ENCODE data around the gene ALKBH5.

DNA sequence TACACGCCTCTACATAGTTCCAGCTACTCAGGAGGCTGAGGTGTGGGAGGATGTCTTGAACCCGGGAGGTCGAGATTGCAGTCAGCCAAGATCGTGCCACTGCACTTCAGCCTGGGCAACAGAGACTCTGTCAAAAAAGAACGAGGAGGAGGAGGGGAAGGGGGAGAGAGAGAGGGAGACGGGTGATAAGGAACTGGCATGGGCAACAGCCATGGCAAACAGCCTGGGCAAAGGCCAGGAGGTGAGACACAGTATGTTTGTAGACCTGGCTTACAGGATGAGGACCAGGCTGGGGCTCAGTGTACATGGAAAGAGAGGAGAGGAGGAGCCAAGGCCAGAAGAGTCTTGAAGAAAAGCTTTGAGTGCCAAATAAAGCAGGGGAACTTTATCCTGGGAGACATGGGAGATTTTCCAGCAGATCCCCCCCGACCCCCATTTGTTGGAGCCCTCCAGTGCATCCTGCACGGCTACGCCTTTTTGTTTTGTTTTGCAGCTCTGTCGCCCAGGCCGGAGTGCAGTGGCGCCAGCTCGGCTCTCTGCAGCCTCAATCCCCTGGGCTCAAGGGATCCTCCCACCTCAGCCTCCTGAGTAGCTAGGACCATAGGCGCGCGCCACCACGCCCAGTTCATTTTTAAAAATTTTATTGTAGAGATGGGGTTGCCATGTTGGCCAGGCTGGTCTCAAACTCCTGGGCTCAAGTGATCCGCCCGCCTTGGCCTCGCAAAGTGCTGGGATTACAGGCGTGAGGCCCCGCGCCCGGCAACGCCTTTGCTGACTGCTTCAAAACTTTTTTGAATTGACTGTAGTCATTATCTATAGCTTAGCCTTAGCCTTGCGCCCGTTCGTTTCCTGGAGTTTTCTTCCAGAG lies 1.3 kb upstream of the ALKBH5 start:
- no peak for TF ChIP-seq EZH2 (IDR thresholded peaks at IDR 0.05)
- TF ChIP-seq, protein P1, sequence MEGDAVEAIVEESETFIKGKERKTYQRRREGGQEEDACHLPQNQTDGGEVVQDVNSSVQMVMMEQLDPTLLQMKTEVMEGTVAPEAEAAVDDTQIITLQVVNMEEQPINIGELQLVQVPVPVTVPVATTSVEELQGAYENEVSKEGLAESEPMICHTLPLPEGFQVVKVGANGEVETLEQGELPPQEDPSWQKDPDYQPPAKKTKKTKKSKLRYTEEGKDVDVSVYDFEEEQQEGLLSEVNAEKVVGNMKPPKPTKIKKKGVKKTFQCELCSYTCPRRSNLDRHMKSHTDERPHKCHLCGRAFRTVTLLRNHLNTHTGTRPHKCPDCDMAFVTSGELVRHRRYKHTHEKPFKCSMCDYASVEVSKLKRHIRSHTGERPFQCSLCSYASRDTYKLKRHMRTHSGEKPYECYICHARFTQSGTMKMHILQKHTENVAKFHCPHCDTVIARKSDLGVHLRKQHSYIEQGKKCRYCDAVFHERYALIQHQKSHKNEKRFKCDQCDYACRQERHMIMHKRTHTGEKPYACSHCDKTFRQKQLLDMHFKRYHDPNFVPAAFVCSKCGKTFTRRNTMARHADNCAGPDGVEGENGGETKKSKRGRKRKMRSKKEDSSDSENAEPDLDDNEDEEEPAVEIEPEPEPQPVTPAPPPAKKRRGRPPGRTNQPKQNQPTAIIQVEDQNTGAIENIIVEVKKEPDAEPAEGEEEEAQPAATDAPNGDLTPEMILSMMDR (IDR thresholded peaks at IDR 0.05), result no peak

Data from neural progenitor cell (in vitro differentiated cells).